Right lobe of liver (tissue), 6 donors: ENCODE results near the gene GRIA1. TPM values are rescaled to one million over a fixed set of nuclear protein-coding genes. Genes with fewer than 3 reads are reported as not detected.
A peak's percentile ranks its signal among the peaks of the same experiment; 100 is the strongest.

ENCODE experiments used
- ATAC-seq, 4 donors: fragments of 200-7000 bp; cut with Tn5 transposase; one replicate each; pipeline ENCODE4 v1.9.1; 2020; ENCODE audit warnings: mild to moderate bottlenecking in 4 of 4, moderate library complexity in 4 of 4
- DNase-seq, 3 donors: peaks; one replicate each; pipeline ENCODE4 v3.0.0-alpha.2; 2020
- H3K27ac ChIP-seq, 3 donors: fragments of 200-600 bp; one replicate each; pipeline ENCODE4 v1.8.0; 2022
- H3K27me3 ChIP-seq, 2 donors: fragments of 200-600 bp; one replicate each; pipeline ENCODE4 v1.8.0; 2022
- H3K36me3 ChIP-seq, 4 donors: fragments of 200-600 bp; sonication (generic) in 1 of 4; one replicate each; pipeline versions ENCODE4 v1.5.1 to v1.8.0; 2017 to 2022; ENCODE audit warnings: control low read depth in 1 of 4
- H3K4me1 ChIP-seq, 4 donors: fragments of 200-600 bp; sonication (generic) in 1 of 4; one replicate each; pipeline versions ENCODE4 v1.5.1 to v1.8.0; 2017 to 2022; ENCODE audit warnings: control low read depth in 1 of 4
- H3K4me3 ChIP-seq, 3 donors: fragments of 200-600 bp; one replicate each; pipeline ENCODE4 v1.8.0; 2022
- H3K9me3 ChIP-seq, 4 donors: fragments of 200-600 bp; sonication (generic) in 1 of 4; one replicate each; pipeline versions ENCODE4 v1.5.1 to v1.8.0; 2017 to 2022; ENCODE audit warnings: control low read depth in 1 of 4
- POLR2A ChIP-seq: fragments of 450-650 bp; IDR thresholded peaks from one replicate; pipeline ENCODE4 v1.6.1; 2017; ENCODE audit warnings: antibody characterized with exemption, mild to moderate bottlenecking
- WGBS: methylation state at CpG from one replicate; pipeline ENCODE4 v1.1.6; 2018; ENCODE audit warnings: low coverage, low lambda C conversion rate; ENCODE audit not compliant: insufficient coverage; ENCODE audit errors: missing lambda C conversion rate; 5-methylcytosine and 5-hydroxymethylcytosine counted together
- intact Hi-C, 2 donors: fragments of 100-400 bp; cut with DNase I; formaldehyde crosslinking; loops; one replicate each; pipeline versions ENCODE4 v1.11.2 to v1.14.1; 2022
- total RNA-seq, 6 experiments: library from RNA; depleted of rRNA in 2 of 6; stranded (reverse); fragments of >200 nt in 2 of 6; fragmentation: NEBNext Ultra II Directional in 3 of 6; extraction: Animal tissue kit (Norgen Biotek cat#: 25700) in 3 of 6; gene quantifications; one replicate each; pipeline versions ENCODE4 v1.1.0 to v1.2.4, GENCODE V29; 2016 to 2023
- TF ChIP-seq, protein P1 (sequence below), 4 donors: fragments of 200-600 bp in 3 of 4; fragments of 450-650 bp in 1 of 4; IDR thresholded peaks; one replicate each; pipeline versions ENCODE4 v1.5.1 to v1.8.0; 2016 to 2022; ENCODE audit warnings: antibody characterized with exemption in 4 of 4, mild to moderate bottlenecking in 2 of 4
- donor health status: DM: no; HTN: yes; CAD: no.
- donor health status: DM: no; HTN: no; CAD: no.
- donor health status: DM: no; HTN: no; CAD: no.
- donor health status: DM: no; HTN: yes; CAD: no.
- donor health status: DM: no; HTN: yes; CAD: no.

The GRIA1 gene
- total RNA-seq, 6 experiments from 2014 or later = not detected

DNA sequence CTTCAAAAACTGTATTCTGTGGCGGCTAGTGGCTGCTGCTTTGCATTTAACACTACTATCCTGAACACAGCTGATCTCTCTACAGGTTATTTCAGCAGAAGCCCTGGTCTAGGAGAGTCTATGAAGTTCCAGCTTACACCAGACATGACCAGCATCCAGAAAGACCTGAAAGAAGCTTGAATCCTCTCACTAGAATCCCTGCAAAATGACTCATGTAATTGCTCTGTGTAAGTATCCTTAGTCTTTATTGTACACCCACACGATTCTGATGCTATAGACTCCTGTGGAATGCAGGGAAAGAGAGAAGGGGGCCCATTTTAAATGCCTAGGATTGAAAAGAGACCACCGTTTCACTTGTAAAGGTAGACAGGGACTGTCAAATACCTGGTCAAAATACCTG is 859 bp upstream of the GRIA1 start:
- Histone ChIP-seq H3K27ac (no peak overlapping the region), H3K36me3 (no peaks in the 10 kb centered on the region), H3K27me3 (no peaks in the 10 kb centered on the region), H3K4me1 (no peaks in the 10 kb centered on the region), H3K4me3 (no peak overlapping the region), H3K9me3 (no peaks in the 10 kb centered on the region)
- TF ChIP-seq, protein P1, sequence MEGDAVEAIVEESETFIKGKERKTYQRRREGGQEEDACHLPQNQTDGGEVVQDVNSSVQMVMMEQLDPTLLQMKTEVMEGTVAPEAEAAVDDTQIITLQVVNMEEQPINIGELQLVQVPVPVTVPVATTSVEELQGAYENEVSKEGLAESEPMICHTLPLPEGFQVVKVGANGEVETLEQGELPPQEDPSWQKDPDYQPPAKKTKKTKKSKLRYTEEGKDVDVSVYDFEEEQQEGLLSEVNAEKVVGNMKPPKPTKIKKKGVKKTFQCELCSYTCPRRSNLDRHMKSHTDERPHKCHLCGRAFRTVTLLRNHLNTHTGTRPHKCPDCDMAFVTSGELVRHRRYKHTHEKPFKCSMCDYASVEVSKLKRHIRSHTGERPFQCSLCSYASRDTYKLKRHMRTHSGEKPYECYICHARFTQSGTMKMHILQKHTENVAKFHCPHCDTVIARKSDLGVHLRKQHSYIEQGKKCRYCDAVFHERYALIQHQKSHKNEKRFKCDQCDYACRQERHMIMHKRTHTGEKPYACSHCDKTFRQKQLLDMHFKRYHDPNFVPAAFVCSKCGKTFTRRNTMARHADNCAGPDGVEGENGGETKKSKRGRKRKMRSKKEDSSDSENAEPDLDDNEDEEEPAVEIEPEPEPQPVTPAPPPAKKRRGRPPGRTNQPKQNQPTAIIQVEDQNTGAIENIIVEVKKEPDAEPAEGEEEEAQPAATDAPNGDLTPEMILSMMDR (IDR thresholded peaks at IDR 0.05) = no peak
- no peak for TF ChIP-seq POLR2A
- intact Hi-C loops = loop anchor here in 1 of 2 donors (10.0 kb wide), 1 partner anchor 475 kb away; no protein-coding TSS in a partner anchor
- no peak for DNase-seq
- WGBS = 63% methylated on average over 3 of the region's 3 CpGs
- no peak for ATAC-seq

DNA sequence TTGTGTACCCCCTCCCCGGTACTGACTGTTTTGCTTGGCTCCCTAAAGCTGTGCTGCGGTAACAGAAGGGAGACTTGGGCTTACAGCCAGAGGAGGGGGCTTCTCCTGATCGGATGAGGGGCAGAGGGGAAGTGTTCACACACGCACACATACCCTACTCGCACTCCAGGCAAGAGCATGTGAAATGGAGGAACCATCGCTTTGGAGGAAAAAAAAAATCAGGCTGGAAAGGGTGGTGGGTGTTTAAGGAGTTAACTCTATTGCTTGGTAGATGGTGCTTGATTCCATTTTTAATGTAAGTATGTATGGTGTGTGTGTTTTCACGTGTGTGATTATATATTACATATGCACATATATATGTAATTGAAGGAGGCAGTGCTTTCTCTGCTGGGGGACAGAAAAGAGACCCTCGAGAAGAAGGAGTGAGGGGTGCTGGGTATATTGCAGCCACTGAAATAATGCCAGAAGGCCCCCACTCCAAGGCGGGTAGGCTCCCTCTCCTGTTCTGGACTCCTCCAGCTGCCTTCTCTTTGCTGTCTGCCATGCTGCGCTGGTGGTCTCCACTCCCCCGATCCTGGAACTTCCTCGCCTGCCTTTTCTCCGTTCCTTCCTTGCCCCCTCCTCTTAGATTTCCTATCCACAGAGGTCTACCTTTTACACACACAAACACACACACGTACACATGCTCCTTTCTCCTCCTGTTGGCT is 721 bp downstream of the GRIA1 start:
- H3K4me3 ChIP-seq = no peak overlapping the region
- intact Hi-C loops = loop anchor here in 1 of 2 donors (10.0 kb wide), 1 partner anchor 474 kb away; no protein-coding TSS in a partner anchor
- H3K27me3 ChIP-seq = no peaks in the 10 kb centered on the region
- no peak for TF ChIP-seq POLR2A
- TF ChIP-seq, protein P1 (IDR thresholded peaks at IDR 0.05) = no peak
- H3K27ac ChIP-seq = no peak overlapping the region
- no peaks in the 10 kb centered on the region for H3K36me3 ChIP-seq
- 12% methylated on average over 13 of the region's 14 CpGs for WGBS
- H3K9me3 ChIP-seq = no peaks in the 10 kb centered on the region
- H3K4me1 ChIP-seq = no peaks in the 10 kb centered on the region
- no peak for DNase-seq
- ATAC-seq = no peak

DNA sequence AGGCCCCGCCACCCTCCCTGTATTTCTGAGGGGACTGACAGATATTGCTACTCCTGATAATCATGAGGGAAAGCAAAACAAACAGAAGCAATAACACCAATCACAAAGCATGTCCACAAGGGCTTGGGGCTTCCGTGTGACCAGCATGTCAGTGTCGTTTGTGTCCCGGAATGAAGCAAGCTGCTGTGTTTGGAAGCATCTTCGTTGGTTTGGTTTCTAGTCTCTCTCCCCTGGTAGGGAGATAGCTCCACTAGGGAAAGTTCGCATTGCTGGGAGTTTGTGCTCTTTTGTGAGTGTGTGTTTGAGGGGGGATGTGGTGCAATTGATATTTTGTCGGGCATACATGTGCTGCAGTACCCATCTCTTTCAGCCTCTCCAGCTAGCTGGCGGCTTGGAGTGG is 1.4 kb downstream of the GRIA1 start:
- DNase-seq (no peak), ATAC-seq (no peak)
- H3K27me3 ChIP-seq = no peaks in the 10 kb centered on the region
- H3K27ac ChIP-seq = no peak overlapping the region
- H3K4me3 ChIP-seq = no peak overlapping the region
- TF ChIP-seq, protein P1 (IDR thresholded peaks at IDR 0.05) = no peak
- TF ChIP-seq POLR2A = no peak
- intact Hi-C loops = loop anchor here in 1 of 2 donors (10.0 kb wide), 1 partner anchor 473 kb away; no protein-coding TSS in a partner anchor
- no peaks in the 10 kb centered on the region for H3K36me3 ChIP-seq
- H3K9me3 ChIP-seq = no peaks in the 10 kb centered on the region
- 44% methylated on average over 5 of the region's 8 CpGs for WGBS
- H3K4me1 ChIP-seq = no peaks in the 10 kb centered on the region

DNA sequence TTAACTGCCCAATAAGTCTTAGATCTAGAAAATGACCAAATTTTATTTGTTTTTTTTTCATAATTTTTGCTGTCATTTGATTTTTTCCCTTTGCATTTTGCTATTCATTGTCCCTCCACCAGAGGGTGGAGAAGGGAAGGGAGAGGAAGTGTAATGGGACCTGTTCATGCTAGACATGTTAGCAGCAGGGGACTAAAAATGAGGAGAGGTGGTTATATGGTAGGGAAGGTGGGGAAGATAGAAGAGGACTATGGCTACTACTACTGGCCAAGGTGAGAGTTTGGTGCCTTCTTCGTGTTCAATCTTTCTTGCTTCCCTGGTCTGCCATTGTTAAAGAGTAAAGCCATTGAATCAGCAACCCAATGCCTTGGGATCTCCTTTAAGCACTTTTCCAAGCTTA is 6.4 kb downstream of the GRIA1 start:
- peak in 3 of 4 donors; percentile 57 to 65 (median 64) for ATAC-seq
- Histone ChIP-seq H3K27ac (no peak overlapping the region), H3K36me3 (no peaks in the 10 kb centered on the region), H3K27me3 (no peaks in the 10 kb centered on the region), H3K4me3 (no peak overlapping the region), H3K9me3 (no peaks in the 10 kb centered on the region), H3K4me1 (no peaks in the 10 kb centered on the region)
- DNase-seq = no peak
- intact Hi-C loops = loop anchor here in 1 of 2 donors (10.0 kb wide), 1 partner anchor 468 kb away; no protein-coding TSS in a partner anchor
- no peak for TF ChIP-seq POLR2A
- TF ChIP-seq, protein P1 (IDR thresholded peaks at IDR 0.05) = peak; percentile 54 to 67 (median 60)
- WGBS = 25% methylated on average over 1 of the region's 1 CpG
